PC-9 (cell line): ENCODE measurements around the gene SCAPER. TPM values are rescaled to one million over a fixed set of nuclear protein-coding genes. Genes with fewer than 3 reads are reported as not detected.

ENCODE experiments used
- BruUV-seq: library from RNA; stranded (reverse); fragments of 400-500 nt; replicated peaks from 2 replicates; lab custom pipeline; 2021; lab: Mats Ljungman, UMichigan
- CTCF ChIA-PET: fragments of 300-600 bp; sonication (Branson Sonifier 250); formaldehyde crosslinking; loops from one replicate; lab custom pipeline; 2022; ENCODE audit warnings: antibody characterized with exemption; lab: Charles Lee
- POLR2A ChIA-PET: fragments of 300-600 bp; sonication (Branson Sonifier 250); formaldehyde crosslinking; loops from one replicate; lab custom pipeline; 2022; ENCODE audit warnings: antibody characterized with exemption; ENCODE audit not compliant: unreplicated experiment; lab: Charles Lee
- DNase-seq, 2 experiments: peaks; one replicate each; pipeline versions ENCODE4 v3.0.0 to v3.0.0-alpha.2; 2015 to 2022; ENCODE audit warnings: mixed read lengths in 1 of 2
- H2AFZ ChIP-seq: fragments of 200-600 bp; sonication (generic); 2 replicates; pipeline ENCODE4 v1.8.1; 2017; ENCODE audit warnings: antibody characterized with exemption
- H3F3A ChIP-seq: fragments of 200-600 bp; sonication (generic); 2 replicates; pipeline ENCODE4 v1.8.1; 2017; ENCODE audit warnings: antibody characterized with exemption, mild to moderate bottlenecking, low read depth; ENCODE audit not compliant: insufficient read depth
- H3K27ac ChIP-seq: fragments of 200-600 bp; sonication (generic); 2 replicates; pipeline ENCODE4 v1.6.1; 2016; ENCODE audit warnings: mixed run types
- H3K27me3 ChIP-seq: fragments of 200-600 bp; sonication (generic); 2 replicates; pipeline ENCODE4 v1.6.1; 2016; ENCODE audit warnings: low read depth, mixed run types; ENCODE audit not compliant: insufficient read depth
- H3K36me3 ChIP-seq: fragments of 200-600 bp; sonication (generic); 2 replicates; pipeline ENCODE4 v1.6.1; 2016; ENCODE audit warnings: low read depth, mixed run types
- H3K4me1 ChIP-seq: fragments of 200-600 bp; sonication (generic); replicated peaks from 2 replicates; pipeline ENCODE4 v1.6.1; 2016; ENCODE audit warnings: mixed run types; ENCODE audit not compliant: insufficient read depth
- H3K4me2 ChIP-seq: fragments of 200-600 bp; sonication (generic); 2 replicates; pipeline ENCODE4 v1.6.1; 2017; ENCODE audit warnings: mixed run types
- H3K4me3 ChIP-seq: fragments of 200-600 bp; sonication (generic); 2 replicates; pipeline ENCODE4 v1.6.1; 2016; ENCODE audit warnings: mixed run types
- H3K79me2 ChIP-seq: fragments of 200-600 bp; sonication (generic); 2 replicates; pipeline ENCODE4 v1.6.1; 2017; ENCODE audit warnings: low read depth, mixed run types
- H3K9me2 ChIP-seq: fragments of 200-600 bp; sonication (generic); 2 replicates; pipeline ENCODE4 v1.8.1; 2017; ENCODE audit warnings: mild to moderate bottlenecking; ENCODE audit not compliant: insufficient read depth
- H3K9me3 ChIP-seq: fragments of 200-600 bp; sonication (generic); 2 replicates; pipeline ENCODE4 v1.8.1; 2016; ENCODE audit warnings: low read depth; ENCODE audit not compliant: insufficient read depth
- H4K20me1 ChIP-seq: fragments of 200-600 bp; sonication (generic); 2 replicates; pipeline ENCODE4 v1.8.1; 2017; ENCODE audit not compliant: insufficient read depth
- EZH2 ChIP-seq: fragments of 200-600 bp; sonication (generic); IDR thresholded peaks from 2 replicates; pipeline ENCODE4 v1.8.0; 2017; ENCODE audit warnings: antibody characterized with exemption, low read depth
- intact Hi-C: fragments of 100-400 bp; cut with micrococcal nuclease; formaldehyde crosslinking; loops from one replicate; pipeline ENCODE4 v1.10.0; 2022; ENCODE audit not compliant: unreplicated experiment
- total RNA-seq: library from RNA; stranded (reverse); gene quantifications from 2 replicates; pipeline ENCODE4 v1.2.3, GENCODE V29; 2021
- TF ChIP-seq, protein P1 (sequence below): fragments of 200-600 bp; sonication (generic); conservative IDR thresholded peaks from 2 replicates; pipeline ENCODE4 v1.6.1; 2017; ENCODE audit warnings: mixed run types, antibody characterized with exemption, mild to moderate bottlenecking, moderate library complexity

Gene SCAPER
- total RNA-seq, 1 experiment from 2014 or later, result 18.7 TPM

DNA sequence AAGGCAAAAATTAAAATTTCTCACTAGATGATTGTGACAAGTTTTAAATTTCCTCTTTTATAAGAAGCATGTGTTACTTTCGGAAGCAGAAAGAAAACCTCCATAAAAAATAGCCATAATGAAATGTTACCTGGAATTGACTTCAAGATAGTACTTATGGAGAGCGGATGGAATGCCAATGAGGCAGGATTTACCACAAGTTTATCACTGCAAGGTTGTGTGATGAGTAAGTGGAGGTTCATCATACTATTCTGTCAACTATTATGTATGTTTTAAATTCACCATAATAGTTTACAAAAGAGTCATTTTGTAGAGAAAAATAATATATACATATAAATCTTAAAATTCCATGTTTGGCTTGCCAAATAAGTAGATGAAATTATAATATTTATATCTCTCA lies 230.3 kb downstream of the SCAPER start:
- ChIA-PET CTCF (no interaction called here), POLR2A (no interaction called here)
- Histone ChIP-seq H3K9me2 (no peaks in the 10 kb centered on the region), H3K27me3 (no peaks in the 10 kb centered on the region), H3K4me2 (no peak overlapping the region), H2AFZ (no peak overlapping the region), H3K36me3 (no peaks in the 10 kb centered on the region), H3K79me2 (no peaks in the 10 kb centered on the region), H3F3A (no peaks in the 10 kb centered on the region), H4K20me1 (no peaks in the 10 kb centered on the region), H3K9me3 (no peaks in the 10 kb centered on the region), H3K27ac (no peak overlapping the region), H3K4me3 (no peak overlapping the region), H3K4me1 (no peaks in the 10 kb centered on the region)
- TF ChIP-seq EZH2, result no peak
- TF ChIP-seq, protein P1, sequence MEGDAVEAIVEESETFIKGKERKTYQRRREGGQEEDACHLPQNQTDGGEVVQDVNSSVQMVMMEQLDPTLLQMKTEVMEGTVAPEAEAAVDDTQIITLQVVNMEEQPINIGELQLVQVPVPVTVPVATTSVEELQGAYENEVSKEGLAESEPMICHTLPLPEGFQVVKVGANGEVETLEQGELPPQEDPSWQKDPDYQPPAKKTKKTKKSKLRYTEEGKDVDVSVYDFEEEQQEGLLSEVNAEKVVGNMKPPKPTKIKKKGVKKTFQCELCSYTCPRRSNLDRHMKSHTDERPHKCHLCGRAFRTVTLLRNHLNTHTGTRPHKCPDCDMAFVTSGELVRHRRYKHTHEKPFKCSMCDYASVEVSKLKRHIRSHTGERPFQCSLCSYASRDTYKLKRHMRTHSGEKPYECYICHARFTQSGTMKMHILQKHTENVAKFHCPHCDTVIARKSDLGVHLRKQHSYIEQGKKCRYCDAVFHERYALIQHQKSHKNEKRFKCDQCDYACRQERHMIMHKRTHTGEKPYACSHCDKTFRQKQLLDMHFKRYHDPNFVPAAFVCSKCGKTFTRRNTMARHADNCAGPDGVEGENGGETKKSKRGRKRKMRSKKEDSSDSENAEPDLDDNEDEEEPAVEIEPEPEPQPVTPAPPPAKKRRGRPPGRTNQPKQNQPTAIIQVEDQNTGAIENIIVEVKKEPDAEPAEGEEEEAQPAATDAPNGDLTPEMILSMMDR, result no peak
- intact Hi-C loops, result no loop called here
- BruUV-seq, result no TSS peak
- no peak for DNase-seq

DNA sequence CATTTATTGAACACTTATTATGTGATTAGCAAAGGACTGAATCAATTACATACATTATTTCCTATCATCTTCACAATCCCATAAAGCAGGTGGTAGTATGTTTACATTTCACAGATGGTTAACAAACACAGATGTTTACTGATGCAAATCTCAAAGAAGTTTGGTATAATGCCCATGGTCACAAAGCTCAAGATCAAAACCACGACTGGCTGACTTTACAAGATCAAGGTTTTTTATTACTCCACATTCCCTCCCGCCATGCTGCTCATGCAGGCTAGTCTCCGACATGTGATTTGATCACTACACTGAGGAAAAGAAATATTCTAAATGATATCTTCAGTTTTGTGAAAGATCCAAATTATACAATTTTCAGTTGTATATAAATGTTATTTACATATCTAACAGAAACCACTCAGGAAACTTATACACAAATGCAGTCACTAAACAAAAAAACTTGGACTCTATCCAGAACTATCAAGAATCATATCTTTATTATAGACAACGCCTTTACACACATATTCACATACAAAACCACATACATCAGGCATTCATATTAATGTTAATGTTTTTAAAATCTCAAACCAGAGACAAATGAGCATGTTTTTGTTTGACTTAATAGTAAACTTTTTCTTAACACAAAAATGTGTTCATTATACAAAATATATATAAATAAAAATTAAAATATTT lies 235.5 kb downstream of the SCAPER start:
- H3K9me3 ChIP-seq, result no peaks in the 10 kb centered on the region
- H3K4me1 ChIP-seq, result no peaks in the 10 kb centered on the region
- H3K4me2 ChIP-seq, result no peak overlapping the region
- ChIA-PET CTCF (no interaction called here), POLR2A (no interaction called here)
- no peaks in the 10 kb centered on the region for H3K27me3 ChIP-seq
- H3K79me2 ChIP-seq, result no peaks in the 10 kb centered on the region
- TF ChIP-seq, protein P1, result no peak
- TF ChIP-seq EZH2, result no peak
- no peaks in the 10 kb centered on the region for H3K36me3 ChIP-seq
- H2AFZ ChIP-seq, result no peak overlapping the region
- H4K20me1 ChIP-seq, result no peaks in the 10 kb centered on the region
- intact Hi-C loops, result no loop called here
- no peak for DNase-seq
- H3K27ac ChIP-seq, result no peak overlapping the region
- peaks cover 4% of the 10 kb centered on the region; the same call in 1 of the 2 replicates for H3K9me2 ChIP-seq
- no peaks in the 10 kb centered on the region for H3F3A ChIP-seq
- no TSS peak for BruUV-seq
- no peak overlapping the region for H3K4me3 ChIP-seq

DNA sequence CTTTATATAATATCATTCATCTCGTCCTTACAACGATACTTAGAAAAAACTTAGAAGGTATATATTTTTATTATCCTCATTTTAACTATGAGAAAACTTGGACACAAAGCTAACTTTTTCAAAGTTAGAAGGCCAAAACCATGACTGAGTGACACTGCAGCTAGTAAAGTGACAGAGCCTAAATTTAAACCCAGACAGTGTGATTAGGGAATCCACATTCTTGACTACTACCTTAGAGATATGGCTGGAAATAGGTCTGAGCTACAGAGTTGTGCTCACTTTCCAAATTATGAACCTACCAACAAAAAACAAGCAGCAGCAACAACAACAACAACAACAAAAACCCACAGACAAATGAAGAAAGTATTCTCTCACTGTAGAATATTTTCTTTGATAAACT lies 236.2 kb downstream of the SCAPER start:
- intact Hi-C loops, result no loop called here

More for the DNA sequence above, 236.2 kb downstream of the SCAPER start:
- H3F3A ChIP-seq, result no peaks in the 10 kb centered on the region
- no peaks in the 10 kb centered on the region for H3K4me1 ChIP-seq
- H3K79me2 ChIP-seq, result no peaks in the 10 kb centered on the region
- no peaks in the 10 kb centered on the region for H3K27me3 ChIP-seq
- H3K9me3 ChIP-seq, result no peaks in the 10 kb centered on the region
- peaks cover 4% of the 10 kb centered on the region; the same call in 1 of the 2 replicates for H3K9me2 ChIP-seq
- no peak for TF ChIP-seq EZH2
- TF ChIP-seq, protein P1, result no peak
- H3K4me3 ChIP-seq, result no peak overlapping the region
- H3K27ac ChIP-seq, result no peak overlapping the region
- H3K36me3 ChIP-seq, result no peaks in the 10 kb centered on the region
- CTCF ChIA-PET, result no interaction called here
- POLR2A ChIA-PET, result interaction anchor here (0.6 kb wide), 1 partner anchor 269 kb away, joined by 4 read pairs; no protein-coding TSS in a partner anchor
- no TSS peak for BruUV-seq
- H4K20me1 ChIP-seq, result no peaks in the 10 kb centered on the region
- no peak overlapping the region for H3K4me2 ChIP-seq
- H2AFZ ChIP-seq, result no peak overlapping the region
- no peak for DNase-seq
